ENCODE measurements around the gene MYO5B.

DNA sequence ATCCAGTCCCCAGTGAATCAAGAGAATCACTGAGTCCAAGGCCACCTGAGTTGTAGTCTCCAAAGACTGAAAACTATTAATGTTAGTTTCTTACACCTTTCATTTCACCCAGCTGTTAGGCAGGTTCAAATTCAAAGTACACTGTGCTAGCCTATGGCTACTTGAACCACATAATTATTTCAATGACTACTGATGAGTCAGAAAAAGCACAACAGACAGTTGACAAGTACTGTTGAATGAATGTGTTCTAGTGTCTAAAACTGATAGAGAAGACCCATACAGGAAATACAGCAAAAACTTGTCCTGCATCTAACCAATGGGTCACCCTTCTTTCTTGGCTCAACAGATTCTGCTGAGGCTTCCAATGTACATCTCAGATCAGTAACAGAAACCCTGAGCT is 160.9 kb downstream of the MYO5B start:
- TF ChIP-seq, protein P1, sequence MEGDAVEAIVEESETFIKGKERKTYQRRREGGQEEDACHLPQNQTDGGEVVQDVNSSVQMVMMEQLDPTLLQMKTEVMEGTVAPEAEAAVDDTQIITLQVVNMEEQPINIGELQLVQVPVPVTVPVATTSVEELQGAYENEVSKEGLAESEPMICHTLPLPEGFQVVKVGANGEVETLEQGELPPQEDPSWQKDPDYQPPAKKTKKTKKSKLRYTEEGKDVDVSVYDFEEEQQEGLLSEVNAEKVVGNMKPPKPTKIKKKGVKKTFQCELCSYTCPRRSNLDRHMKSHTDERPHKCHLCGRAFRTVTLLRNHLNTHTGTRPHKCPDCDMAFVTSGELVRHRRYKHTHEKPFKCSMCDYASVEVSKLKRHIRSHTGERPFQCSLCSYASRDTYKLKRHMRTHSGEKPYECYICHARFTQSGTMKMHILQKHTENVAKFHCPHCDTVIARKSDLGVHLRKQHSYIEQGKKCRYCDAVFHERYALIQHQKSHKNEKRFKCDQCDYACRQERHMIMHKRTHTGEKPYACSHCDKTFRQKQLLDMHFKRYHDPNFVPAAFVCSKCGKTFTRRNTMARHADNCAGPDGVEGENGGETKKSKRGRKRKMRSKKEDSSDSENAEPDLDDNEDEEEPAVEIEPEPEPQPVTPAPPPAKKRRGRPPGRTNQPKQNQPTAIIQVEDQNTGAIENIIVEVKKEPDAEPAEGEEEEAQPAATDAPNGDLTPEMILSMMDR (IDR thresholded peaks at IDR 0.05; ENCODE audit: low read length): no peak
- TF ChIP-seq EZH2phosphoT487 (IDR thresholded peaks at IDR 0.05; ENCODE audit: low read length): no peak
